AG09309 (cell line): ENCODE data around the gene ZFPM1.

Experiments
- DNase-seq: peaks from one replicate; pipeline ENCODE4 v3.0.0-alpha.2; 2010; ENCODE audit warnings: low read depth
- H3K4me3 ChIP-seq: 2 replicates; pipeline ENCODE4 v1.5.1; 2011; ENCODE audit warnings: mild to moderate bottlenecking, low read depth, low read length, moderate library complexity; ENCODE audit not compliant: control insufficient read depth
- TF ChIP-seq, protein P1 (sequence below): IDR thresholded peaks from 2 replicates; pipeline ENCODE4 v1.5.1; 2011; ENCODE audit warnings: mild to moderate bottlenecking, low read depth, low read length, inconsistent platforms; ENCODE audit not compliant: insufficient read depth, control insufficient read depth; ENCODE audit errors: missing control alignments

Gene ZFPM1

DNA sequence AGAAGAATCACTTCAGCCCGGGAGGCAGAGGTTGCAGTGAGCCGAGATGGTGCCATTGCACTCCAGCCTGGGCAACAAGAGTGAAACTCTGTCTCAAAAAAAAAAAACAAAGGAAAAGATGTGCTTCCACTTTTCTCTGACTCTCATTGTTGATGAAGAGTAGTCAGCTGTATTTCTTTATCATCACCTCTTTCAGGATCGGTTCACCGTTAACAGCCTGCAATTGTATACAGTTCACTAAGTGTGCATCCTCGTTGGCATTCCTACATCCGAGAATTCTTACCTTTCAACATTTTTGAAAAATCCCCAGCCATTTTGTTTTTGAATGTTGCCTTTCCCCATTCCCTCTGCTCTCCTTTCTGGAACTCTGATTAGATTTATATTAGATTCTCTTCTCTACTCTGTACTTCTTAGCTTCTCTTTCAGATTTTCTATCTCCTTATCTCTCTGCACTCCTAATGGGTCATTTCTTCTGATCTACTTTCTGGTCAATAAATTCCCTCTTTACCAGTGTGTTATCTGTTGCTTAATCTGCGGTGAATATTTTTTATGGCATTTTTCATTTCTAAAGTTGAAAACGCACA lies 90.2 kb downstream of the ZFPM1 start:
- H3K4me3 ChIP-seq, result no peak overlapping the region
- DNase-seq, result no peak
- TF ChIP-seq, protein P1, sequence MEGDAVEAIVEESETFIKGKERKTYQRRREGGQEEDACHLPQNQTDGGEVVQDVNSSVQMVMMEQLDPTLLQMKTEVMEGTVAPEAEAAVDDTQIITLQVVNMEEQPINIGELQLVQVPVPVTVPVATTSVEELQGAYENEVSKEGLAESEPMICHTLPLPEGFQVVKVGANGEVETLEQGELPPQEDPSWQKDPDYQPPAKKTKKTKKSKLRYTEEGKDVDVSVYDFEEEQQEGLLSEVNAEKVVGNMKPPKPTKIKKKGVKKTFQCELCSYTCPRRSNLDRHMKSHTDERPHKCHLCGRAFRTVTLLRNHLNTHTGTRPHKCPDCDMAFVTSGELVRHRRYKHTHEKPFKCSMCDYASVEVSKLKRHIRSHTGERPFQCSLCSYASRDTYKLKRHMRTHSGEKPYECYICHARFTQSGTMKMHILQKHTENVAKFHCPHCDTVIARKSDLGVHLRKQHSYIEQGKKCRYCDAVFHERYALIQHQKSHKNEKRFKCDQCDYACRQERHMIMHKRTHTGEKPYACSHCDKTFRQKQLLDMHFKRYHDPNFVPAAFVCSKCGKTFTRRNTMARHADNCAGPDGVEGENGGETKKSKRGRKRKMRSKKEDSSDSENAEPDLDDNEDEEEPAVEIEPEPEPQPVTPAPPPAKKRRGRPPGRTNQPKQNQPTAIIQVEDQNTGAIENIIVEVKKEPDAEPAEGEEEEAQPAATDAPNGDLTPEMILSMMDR, result no peak

- H3K4me3 ChIP-seq, result no peak overlapping the region
- TF ChIP-seq, protein P1, result no peak
- DNase-seq, result no peak
Observed at GRCh38 chr16:88545781-88546180, 92.7 kb downstream of the ZFPM1 start.

DNA sequence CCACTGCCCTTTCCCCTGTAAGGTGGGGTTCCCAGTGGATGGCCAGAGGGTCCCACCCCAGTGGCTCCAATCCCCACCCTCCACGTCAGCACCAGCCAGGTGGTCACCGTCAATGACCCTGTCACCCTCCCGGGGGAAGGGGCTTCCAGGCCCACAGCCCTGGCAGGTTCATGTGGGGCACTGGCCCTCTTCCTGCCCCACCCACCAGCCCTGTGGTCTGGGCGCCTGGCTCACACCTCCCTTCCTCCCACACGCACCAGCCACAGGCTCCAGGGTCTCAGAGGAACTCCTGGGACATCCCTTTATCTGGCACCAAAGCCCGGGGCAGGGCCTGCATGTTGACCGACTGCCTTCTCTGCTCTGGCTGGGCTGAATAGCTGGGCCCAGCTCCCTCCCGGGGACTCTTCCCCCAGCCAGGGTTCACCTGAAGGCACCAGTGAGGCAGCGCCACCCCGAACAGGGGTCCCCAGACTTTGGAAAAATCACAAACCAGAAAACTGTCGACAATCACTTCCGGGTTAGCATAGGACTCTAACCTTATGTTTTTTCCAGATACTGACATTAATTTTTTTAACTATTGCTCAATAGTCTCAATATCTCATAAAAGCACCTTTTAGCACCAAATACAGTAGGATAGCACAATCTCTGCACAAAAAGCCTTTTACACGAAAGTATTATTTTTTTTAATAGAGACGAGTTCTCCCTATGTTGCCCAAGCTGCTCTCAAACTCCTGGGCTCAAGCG lies 95.2 kb downstream of the ZFPM1 start:
- no peak for DNase-seq
- TF ChIP-seq, protein P1, result no peak
- no peak overlapping the region for H3K4me3 ChIP-seq

DNA sequence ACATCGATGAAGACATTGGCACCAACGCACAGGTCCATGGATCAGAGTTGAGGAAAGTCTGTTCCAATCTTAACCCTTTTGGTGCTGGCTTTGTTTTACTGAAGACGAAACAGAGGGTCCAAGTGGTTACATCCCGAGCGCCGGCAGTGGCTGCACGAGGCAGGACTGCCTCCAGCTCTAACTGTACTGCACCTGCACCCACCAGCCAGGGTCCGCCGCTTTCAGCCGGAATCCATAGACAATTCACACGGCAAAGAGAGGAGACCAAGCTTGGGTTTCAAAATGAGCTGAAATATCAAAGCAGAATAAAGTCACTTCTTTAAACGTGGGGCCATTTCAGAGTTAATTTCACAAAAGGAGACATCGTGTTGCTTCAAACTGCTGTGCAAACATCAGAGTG lies 95.9 kb downstream of the ZFPM1 start:
- TF ChIP-seq, protein P1, result no peak
- no peak for DNase-seq
- no peak overlapping the region for H3K4me3 ChIP-seq

DNA sequence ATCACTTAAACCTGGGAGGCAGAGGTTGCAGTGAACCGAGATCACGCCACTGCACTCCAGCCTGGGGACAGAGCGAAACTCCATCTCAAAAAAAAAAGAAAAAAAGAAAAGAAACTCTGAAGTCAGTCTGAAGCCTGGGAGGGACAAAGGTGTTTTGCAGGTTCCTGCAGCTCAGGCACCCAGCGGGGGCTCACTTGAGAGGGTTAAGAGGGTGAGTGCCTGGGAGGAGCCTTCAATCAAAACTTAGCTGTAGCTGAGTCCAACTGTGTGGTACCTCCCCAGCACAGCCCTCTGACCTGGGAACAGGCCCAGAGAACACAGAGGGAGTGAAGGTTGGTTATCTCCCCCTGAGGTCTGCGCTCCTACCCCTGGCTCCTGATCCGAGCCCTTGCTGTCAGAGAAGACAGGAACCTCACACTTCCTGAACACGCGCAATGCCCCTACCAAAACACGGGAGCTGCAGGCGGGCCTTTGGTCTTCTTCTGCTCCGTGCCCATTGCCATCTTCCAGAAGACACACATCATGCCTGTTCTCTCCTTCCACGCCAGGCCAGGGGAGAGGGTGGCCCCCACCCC lies 96.7 kb downstream of the ZFPM1 start:
- TF ChIP-seq, protein P1, result no peak
- H3K4me3 ChIP-seq, result no peak overlapping the region
- no peak for DNase-seq

- DNase-seq, result no peak
- no peak overlapping the region for H3K4me3 ChIP-seq
- TF ChIP-seq, protein P1, result no peak
Observed at GRCh38 chr16:88550246-88550661, 97.2 kb downstream of the ZFPM1 start.
